Ovary (tissue), 9 donors: ENCODE data around the gene SWSAP1. TPM values are rescaled to one million over a fixed set of nuclear protein-coding genes. Genes with fewer than 3 reads are reported as not detected.

Source experiments
- DNase-seq, 5 donors: peaks; one replicate each; pipeline ENCODE4 v3.0.0-alpha.2; 2019 to 2020
- H3K27ac ChIP-seq, 2 donors: fragments of 200-600 bp; one replicate each; pipeline versions ENCODE4 v1.5.1 to v1.8.0; 2019 to 2022
- H3K27me3 ChIP-seq: fragments of 200-600 bp; one replicate; pipeline ENCODE4 v1.8.0; 2022
- H3K36me3 ChIP-seq: fragments of 200-600 bp; sonication (generic); one replicate; pipeline ENCODE4 v1.5.1; 2019
- H3K4me1 ChIP-seq: one replicate; pipeline ENCODE4 v1.8.1; 2013; ENCODE audit warnings: mild to moderate bottlenecking, moderate library complexity; ENCODE audit not compliant: insufficient read depth
- H3K4me3 ChIP-seq: fragments of 200-600 bp; sonication (generic); one replicate; pipeline ENCODE4 v1.5.1; 2017
- H3K9me3 ChIP-seq, 2 donors: fragments of 200-600 bp in 1 of 2; sonication (generic) in 1 of 2; one replicate each; pipeline versions ENCODE4 v1.5.1 to v1.8.1; 2013 to 2019; ENCODE audit warnings: mild to moderate bottlenecking in 1 of 2, moderate library complexity in 1 of 2
- CTCF ChIP-seq, 3 donors: fragments of 450-650 bp in 2 of 3; fragments of 200-600 bp in 1 of 3; IDR thresholded peaks; one replicate each; pipeline versions ENCODE4 v1.5.1 to v1.8.0; 2016 to 2022; ENCODE audit warnings: antibody characterized with exemption in 3 of 3, mild to moderate bottlenecking in 1 of 3
- EP300 ChIP-seq: sonication (generic); formaldehyde crosslinking; IDR thresholded peaks from one replicate; pipeline ENCODE4 v1.6.1; 2017; ENCODE audit warnings: antibody characterized with exemption
- POLR2A ChIP-seq: fragments of 450-650 bp; IDR thresholded peaks from one replicate; pipeline ENCODE4 v1.6.1; 2017; ENCODE audit warnings: antibody characterized with exemption, mild to moderate bottlenecking, moderate library complexity
- WGBS, 3 donors: extraction: QIAGEN DNeasy Blood & Tissue Kit in 1 of 3; methylation state at CpG; one replicate each; pipeline versions ENCODE4 v1.1.5 to v1.1.7; 2013 to 2017; 5-methylcytosine and 5-hydroxymethylcytosine counted together
- intact Hi-C, 4 donors: fragments of 100-400 bp; cut with DNase I; formaldehyde crosslinking; loops; one replicate each; pipeline versions ENCODE4 v1.11.0 to v1.15.1; 2022 to 2023
- polyA plus RNA-seq, 2 donors: library from polyadenylated mRNA; stranded (reverse); fragments of 200-250 nt in 1 of 2; fragments of 350-450 nt in 1 of 2; fragmentation: Illumina TruSeq in 1 of 2; extraction: RNeasy Lipid Tissue Mini Kit (QIAGEN cat#74804) in 1 of 2; gene quantifications; one replicate each; pipeline ENCODE4 v1.2.3, GENCODE V29; 2013 to 2014
- total RNA-seq, 7 donors: library from RNA; depleted of rRNA in 2 of 7; stranded (reverse); fragments of >200 nt in 2 of 7; fragmentation: NEBNext Ultra II Directional in 3 of 7; extraction: Animal tissue kit (Norgen Biotek cat#: 25700) in 3 of 7; gene quantifications; one replicate each; pipeline versions ENCODE4 v1.1.0 to v1.2.4, GENCODE V29; 2016 to 2023
- donor health status: DM: no; HTN: no; CAD: no; lungs with moderate emphysema.
- donor health status: DM: no; HTN: no; CAD: no.
- donor health status: Bipolar disorder and iron deficiency.
- donor health status: DM: yes; HTN: yes; CAD: no.
- donor health status: DM: no; HTN: no; CAD: no.
- donor health status: DM: yes; HTN: yes; CAD: no.

The SWSAP1 gene
- total and polyA plus RNA-seq, 9 donors = 0.60 to 3.3 (median 2.4) TPM

- 88 to 95% (median 90%) methylated on average over 7 of the region's 7 CpGs for WGBS, 3 donors
- Histone ChIP-seq H3K27me3 (no peaks in the 10 kb centered on the region), H3K9me3 (no peaks in the 10 kb centered on the region), H3K4me3 (peak overlapping the region; percentile 83), H3K4me1 (peaks cover 17% of the 10 kb centered on the region), H3K27ac (no peak overlapping the region), H3K36me3 (no peaks in the 10 kb centered on the region)
- no peak for DNase-seq
- no peak for TF ChIP-seq CTCF (IDR thresholded peaks at IDR 0.05)
- TF ChIP-seq EP300 = no peak
- no peak for TF ChIP-seq POLR2A
- intact Hi-C loops = loop anchor here in 3 of 4 donors (1.0 to 10.0 kb wide), 4 partner anchors 38 to 105 kb away; partner anchors contain the start of gene ELAVL3 (in 1 of the 3)
These were observed 5.4 kb downstream of the SWSAP1 start for GRCh38 chr19:11379857-11380350.

GRCh38 chr19:11380653-11381537 lies 6.4 kb downstream of the SWSAP1 start:
- intact Hi-C loops = loop anchor here in 3 of 4 donors (1.0 to 10.0 kb wide), 4 partner anchors 39 to 104 kb away; partner anchors contain the start of gene ELAVL3 (in 1 of the 3)
- Histone ChIP-seq H3K27ac (peak overlapping the region; percentile 55 to 63), H3K9me3 (no peaks in the 10 kb centered on the region), H3K27me3 (no peaks in the 10 kb centered on the region), H3K4me1 (peaks cover 15% of the 10 kb centered on the region), H3K36me3 (no peaks in the 10 kb centered on the region), H3K4me3 (peak overlapping the region; percentile 83)
- 0 to 1% (median 0%) methylated on average over 51 to 54 of the region's 54 CpGs for WGBS, 3 donors
- TF ChIP-seq CTCF (IDR thresholded peaks at IDR 0.05) = peak; percentile 66 to 95 (median 92)
- TF ChIP-seq POLR2A = peak; percentile 80
- no peak for TF ChIP-seq EP300
- DNase-seq = peak; percentile 94 to 97 (median 96)

GRCh38 chr19:11382898-11383705 lies 8.6 kb downstream of the SWSAP1 start:
- 1 to 2% (median 1%) methylated on average over 57 to 65 of the region's 65 CpGs for WGBS, 3 donors
- no peaks in the 10 kb centered on the region for H3K9me3 ChIP-seq
- no peak overlapping the region for H3K27ac ChIP-seq
- intact Hi-C loops = loop anchor here in 3 of 4 donors (5.0 to 10.0 kb wide), 3 partner anchors 49 to 102 kb away; partner anchors contain the start of gene ELAVL3 (in 1 of the 3)
- no peak for TF ChIP-seq EP300
- TF ChIP-seq CTCF (IDR thresholded peaks at IDR 0.05) = no peak
- TF ChIP-seq POLR2A = no peak
- H3K36me3 ChIP-seq = no peaks in the 10 kb centered on the region
- peaks cover 9% of the 10 kb centered on the region for H3K4me1 ChIP-seq
- no peaks in the 10 kb centered on the region for H3K27me3 ChIP-seq
- H3K4me3 ChIP-seq = no peak overlapping the region
- peak in 2 of 5 donors; percentile 50 to 52 for DNase-seq

- TF ChIP-seq EP300 (no peak), CTCF (IDR thresholded peaks at IDR 0.05) (no peak), POLR2A (no peak)
- intact Hi-C loops = loop anchor here in 3 of 4 donors (5.0 to 10.0 kb wide), 3 partner anchors 49 to 101 kb away; partner anchors contain the start of gene ELAVL3 (in 1 of the 3)
- no peak overlapping the region for H3K4me3 ChIP-seq
- H3K27ac ChIP-seq = no peak overlapping the region
- peaks cover 9% of the 10 kb centered on the region for H3K4me1 ChIP-seq
- 1 to 2% (median 2%) methylated on average over 9 of the region's 9 CpGs for WGBS, 3 donors
- no peaks in the 10 kb centered on the region for H3K9me3 ChIP-seq
- H3K36me3 ChIP-seq = no peaks in the 10 kb centered on the region
- no peaks in the 10 kb centered on the region for H3K27me3 ChIP-seq
- no peak for DNase-seq
These were observed 9.2 kb downstream of the SWSAP1 start for GRCh38 chr19:11383706-11384048.
